Renal cortex interstitium (tissue), 11 donors: ENCODE measurements around the gene UPK3A. TPM values are rescaled to one million over a fixed set of nuclear protein-coding genes. Genes with fewer than 3 reads are reported as not detected.

Experiments
- DNase-seq, 11 donors: peaks; one replicate each; pipeline ENCODE4 v3.0.0-alpha.2; 2013; ENCODE audit warnings: low read depth in 9 of 11, low spot score in 4 of 11; ENCODE audit errors: extremely low read depth in 1 of 11
- polyA plus RNA-seq, 3 donors: library from polyadenylated mRNA; unstranded; fragments of 120-200 nt; gene quantifications; one replicate each; pipeline ENCODE4 v1.2.1, GENCODE V29; 2013; ENCODE audit not compliant: insufficient read length in 3 of 3

Gene UPK3A
- polyA plus RNA-seq, 3 donors, result 0.65 to 1.3 (median 0.95) TPM

GRCh38 chr22:45337536-45337935 lies 52.8 kb downstream of the UPK3A start:
- no peak for DNase-seq

GRCh38 chr22:45338795-45339194 lies 54.0 kb downstream of the UPK3A start:
- DNase-seq, result no peak

- no peak for DNase-seq
Observed at GRCh38 chr22:45340323-45340722, 55.6 kb downstream of the UPK3A start.

GRCh38 chr22:45341498-45341897 lies 56.7 kb downstream of the UPK3A start:
- DNase-seq, result no peak

- no peak for DNase-seq
Observed at GRCh38 chr22:45343143-45343542, 58.4 kb downstream of the UPK3A start.

DNA sequence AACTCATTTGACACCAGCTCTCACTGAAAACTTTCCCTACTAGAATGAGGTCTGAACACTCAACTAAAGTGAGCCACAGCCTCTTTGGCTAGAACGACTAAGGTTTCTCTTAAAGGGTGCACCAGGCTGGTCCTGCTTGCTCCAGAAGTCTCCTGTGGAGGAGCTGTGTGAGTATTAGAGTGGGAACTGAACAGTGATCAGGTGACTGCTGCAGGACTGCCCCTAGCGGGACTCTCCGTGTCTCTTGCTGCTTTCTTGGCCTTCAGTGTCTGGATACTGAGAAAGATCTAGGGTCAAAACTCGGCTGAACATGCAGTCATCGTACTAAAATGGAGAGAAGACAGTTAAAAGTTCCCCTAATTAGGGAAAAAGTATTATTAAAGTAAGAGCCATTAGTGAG lies 59.6 kb downstream of the UPK3A start:
- peak in 1 of 11 donors; percentile 13 for DNase-seq

Other genes with a start within 250 kb of the UPK3A start
- 10 to 100 TPM; 52.0 to 60.3 (median 55.6) TPM for gene NUP50, start 121.0 kb upstream of the UPK3A start, polyA plus RNA-seq
- gene KIAA0930, start 44.1 kb upstream of the UPK3A start, polyA plus RNA-seq, result 10 to 100 TPM; 20.3 to 30.6 (median 23.4) TPM
- gene FAM118A, start 25.0 kb downstream of the UPK3A start, polyA plus RNA-seq, result 10 to 100 TPM; 19.2 to 84.7 (median 35.0) TPM
- under 1 TPM; 0.13 to 0.32 (median 0.20) TPM for gene SMC1B, start 128.7 kb downstream of the UPK3A start, polyA plus RNA-seq
- 1 to 10 TPM; 7.2 to 7.7 (median 7.3) TPM for gene RIBC2, start 128.7 kb downstream of the UPK3A start, polyA plus RNA-seq
- 100 to 1,000 TPM in 1 of 3 donors, 10 to 100 TPM in 2; 92.0 to 152 (median 95.5) TPM for gene FBLN1, start 217.9 kb downstream of the UPK3A start, polyA plus RNA-seq